H1 (cell line): Measurements from ENCODE around the gene POU2F1. TPM values are rescaled to one million over a fixed set of nuclear protein-coding genes. Genes with fewer than 3 reads are reported as not detected.

Experiments used
- BACH1 ChIP-seq: IDR thresholded peaks from 2 replicates; pipeline ENCODE4 v1.6.1; 2012; ENCODE audit warnings: low read length, improper control_type of control experiment
- BRCA1 ChIP-seq: IDR thresholded peaks from 2 replicates; pipeline ENCODE4 v1.6.1; 2012; ENCODE audit warnings: low read depth, low read length, improper control_type of control experiment
- CBX5 ChIP-seq: fragments of 300-800, 300-1000 bp; sonication (generic); IDR thresholded peaks from 2 replicates; pipeline ENCODE4 v1.7.1; 2016; ENCODE audit warnings: antibody characterized with exemption, low read length, low read depth
- CBX8 ChIP-seq: fragments of 300-800, 300-1000 bp; sonication (generic); IDR thresholded peaks from 2 replicates; pipeline ENCODE4 v1.7.1; 2016; ENCODE audit warnings: low read depth, low read length, borderline replicate concordance
- CEBPB ChIP-seq: IDR thresholded peaks from 2 replicates; pipeline ENCODE4 v1.6.1; 2012; ENCODE audit warnings: low read depth, low read length
- CHD1 ChIP-seq: IDR thresholded peaks from 2 replicates; pipeline ENCODE4 v1.6.1; 2012; ENCODE audit warnings: low read depth, low read length, improper control_type of control experiment
- CREB1 ChIP-seq: IDR thresholded peaks from 2 replicates; pipeline ENCODE4 v1.6.1; 2012; ENCODE audit warnings: inconsistent platforms
- EZH2 ChIP-seq: fragments of 200-600 bp; sonication (generic); IDR thresholded peaks from 2 replicates; pipeline ENCODE4 v1.7.1; 2012; ENCODE audit warnings: low read depth, mild to moderate bottlenecking, moderate library complexity, low read length, inconsistent platforms; ENCODE audit not compliant: severe bottlenecking
- GABPA ChIP-seq: IDR thresholded peaks from 2 replicates; pipeline ENCODE4 v1.6.1; 2011; ENCODE audit warnings: mild to moderate bottlenecking, low read length, moderate library complexity, borderline replicate concordance; ENCODE audit not compliant: insufficient read depth
- HDAC2 ChIP-seq, 2 experiments: fragments of 300-600 bp in 1 of 2; sonication (generic) in 1 of 2; IDR thresholded peaks; 2 replicates each; pipeline ENCODE4 v1.6.1; 2011 to 2012; ENCODE audit warnings: low read depth in 2 of 2, low read length in 2 of 2, mild to moderate bottlenecking in 2 of 2, moderate library complexity in 2 of 2, borderline replicate concordance in 1 of 2, inconsistent platforms in 1 of 2
- KDM1A ChIP-seq: fragments of 200-600, 300-600 bp; sonication (generic); IDR thresholded peaks from 2 replicates; pipeline ENCODE4 v1.7.1; 2016; ENCODE audit warnings: mild to moderate bottlenecking, low read length, borderline replicate concordance
- KDM5A ChIP-seq: fragments of 200-600 bp; IDR thresholded peaks from 2 replicates; pipeline ENCODE4 v1.7.1; 2012; ENCODE audit warnings: mild to moderate bottlenecking, low read length, inconsistent platforms, mixed read lengths
- MAFK ChIP-seq: IDR thresholded peaks from 2 replicates; pipeline ENCODE4 v1.6.1; 2012; ENCODE audit warnings: low read depth, mild to moderate bottlenecking, improper control_type of control experiment, low read length
- POLR2A ChIP-seq, 2 experiments: IDR thresholded peaks; 1 replicate in 1 of 2; 2 replicates in 1 of 2; pipeline ENCODE4 v1.6.1; 2011; ENCODE audit warnings: low read depth in 2 of 2, low read length in 2 of 2, mild to moderate bottlenecking in 2 of 2; ENCODE audit errors: control extremely low read depth in 1 of 2
- POLR2AphosphoS5 ChIP-seq: IDR thresholded peaks from 2 replicates; pipeline ENCODE4 v1.6.1; 2011; ENCODE audit warnings: low read depth, low read length
- POU5F1 ChIP-seq: IDR thresholded peaks from 2 replicates; pipeline ENCODE4 v1.6.1; 2011; ENCODE audit warnings: low read depth, mild to moderate bottlenecking, low read length, moderate library complexity
- RXRA ChIP-seq: IDR thresholded peaks from 2 replicates; pipeline ENCODE4 v1.6.1; 2011; ENCODE audit warnings: low read depth, mild to moderate bottlenecking, low read length, moderate library complexity; ENCODE audit not compliant: insufficient read depth
- SAP30 ChIP-seq: fragments of 300-600 bp; sonication (generic); IDR thresholded peaks from 2 replicates; pipeline ENCODE4 v1.7.1; 2012; ENCODE audit warnings: low read length, moderate library complexity, mild to moderate bottlenecking, inconsistent platforms; ENCODE audit not compliant: insufficient read depth, insufficient replicate concordance
- SIRT6 ChIP-seq: IDR thresholded peaks from one replicate; pipeline ENCODE4 v1.7.1; 2012; ENCODE audit warnings: low read length, inconsistent platforms
- SP2 ChIP-seq: IDR thresholded peaks from 2 replicates; pipeline ENCODE4 v1.6.1; 2012; ENCODE audit warnings: mild to moderate bottlenecking, low read length, inconsistent platforms
- SP4 ChIP-seq: IDR thresholded peaks from 2 replicates; pipeline ENCODE4 v1.6.1; 2012; ENCODE audit warnings: low read length, inconsistent platforms
- SRF ChIP-seq: IDR thresholded peaks from 2 replicates; pipeline ENCODE4 v1.6.1; 2011; ENCODE audit warnings: mild to moderate bottlenecking, low read depth, low read length, moderate library complexity
- TAF1 ChIP-seq: IDR thresholded peaks from 2 replicates; pipeline ENCODE4 v1.6.1; 2011; ENCODE audit warnings: mild to moderate bottlenecking, low read depth, low read length
- TCF12 ChIP-seq: IDR thresholded peaks from 2 replicates; pipeline ENCODE4 v1.6.1; 2011; ENCODE audit warnings: low read depth, mild to moderate bottlenecking, low read length
- polyA plus RNA-seq, 7 experiments: library from polyadenylated mRNA; depleted of rRNA in 3 of 7; stranded (reverse) in 5 of 7; unstranded in 2 of 7; fragments of >200 nt in 5 of 7; fragments of 200-250 nt in 2 of 7; gene quantifications; 1 replicate in 5 of 7; 2 replicates in 1 of 7; 4 replicates in 1 of 7; pipeline versions ENCODE4 v1.2.1 to v1.2.3, GENCODE V29; 2011 to 2013; ENCODE audit warnings: missing spikeins in 2 of 7, mixed read lengths in 2 of 7
- total RNA-seq: library from RNA; stranded (reverse); fragmentation: NEBNext Ultra II Directional; extraction: Animal tissue kit (Norgen Biotek cat#: 25700); gene quantifications from 2 replicates; pipeline ENCODE4 v1.2.1, GENCODE V29; 2021
- TF ChIP-seq, protein P1 (sequence below): IDR thresholded peaks from 2 replicates; pipeline ENCODE4 v1.6.1; 2012; ENCODE audit warnings: inconsistent platforms
- TF ChIP-seq, protein P2 (sequence below): IDR thresholded peaks from 2 replicates; pipeline ENCODE4 v1.6.1; 2011; ENCODE audit warnings: low read length, improper control_type of control experiment

The POU2F1 gene
- total and polyA plus RNA-seq, 2 of the 8 experiments (the other 6 are each of a cell fraction or from before 2014, with no cell fraction given) = 37.0 to 57.2 TPM

DNA sequence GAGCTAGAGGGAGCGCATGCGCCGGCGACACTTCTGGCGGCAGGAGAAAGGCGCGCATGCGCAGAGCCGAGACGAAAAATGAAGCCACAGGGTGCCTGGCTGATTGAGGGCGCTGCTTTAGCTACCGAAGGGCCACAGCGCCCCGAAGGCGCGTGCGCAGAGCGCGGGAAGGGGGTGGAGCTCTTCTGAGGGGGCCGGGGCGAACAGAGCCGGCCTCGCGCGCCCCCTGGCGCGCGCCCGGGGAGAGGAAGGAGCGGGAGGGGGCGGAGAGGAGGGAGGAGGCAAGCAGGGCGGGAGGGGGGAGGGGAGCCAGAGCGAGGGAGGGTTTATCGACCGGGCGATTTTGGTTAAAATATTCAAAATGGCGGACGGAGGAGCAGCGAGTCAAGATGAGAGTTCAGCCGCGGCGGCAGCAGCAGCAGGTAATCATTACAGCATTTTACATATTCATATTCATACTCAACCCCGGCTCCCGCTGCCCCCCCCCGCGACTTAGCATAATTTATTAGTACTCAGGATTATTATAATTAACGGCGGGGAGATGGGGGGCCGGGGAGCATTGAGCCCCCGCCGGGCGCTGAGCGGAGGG, at the start of gene POU2F1 (continued):
- no peak for TF ChIP-seq HDAC2 (IDR thresholded peaks at IDR 0.05; ENCODE audit: borderline replicate concordance in 1 of 2, low read depth in 2 of 2, low read length in 2 of 2)
- peak; percentile 95 for TF ChIP-seq SP4
- TF ChIP-seq CBX5 = no peak
- TF ChIP-seq RXRA = no peak
- no peak for TF ChIP-seq POU5F1
- TF ChIP-seq EZH2 = no peak
- 0 out of 2 replicates have a peak, but pooled peaks have one; percentile 5 for TF ChIP-seq CREB1
- no peak for TF ChIP-seq BRCA1
- TF ChIP-seq, protein P1, sequence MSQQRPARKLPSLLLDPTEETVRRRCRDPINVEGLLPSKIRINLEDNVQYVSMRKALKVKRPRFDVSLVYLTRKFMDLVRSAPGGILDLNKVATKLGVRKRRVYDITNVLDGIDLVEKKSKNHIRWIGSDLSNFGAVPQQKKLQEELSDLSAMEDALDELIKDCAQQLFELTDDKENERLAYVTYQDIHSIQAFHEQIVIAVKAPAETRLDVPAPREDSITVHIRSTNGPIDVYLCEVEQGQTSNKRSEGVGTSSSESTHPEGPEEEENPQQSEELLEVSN = no peak
- no peak for TF ChIP-seq KDM1A
- TF ChIP-seq TAF1 = peak; percentile 96
- no peak for TF ChIP-seq SRF
- no peak for TF ChIP-seq SIRT6
- TF ChIP-seq BACH1 = no peak
- no peak for TF ChIP-seq SP2
- TF ChIP-seq TCF12 = 0 out of 2 replicates have a peak, but pooled peaks have one; percentile 42
- no peak for TF ChIP-seq CEBPB
- TF ChIP-seq GABPA = no peak
- no peak for TF ChIP-seq MAFK
- TF ChIP-seq SAP30 = no peak
- no peak for TF ChIP-seq KDM5A
- TF ChIP-seq CBX8 = no peak
- TF ChIP-seq, protein P2, sequence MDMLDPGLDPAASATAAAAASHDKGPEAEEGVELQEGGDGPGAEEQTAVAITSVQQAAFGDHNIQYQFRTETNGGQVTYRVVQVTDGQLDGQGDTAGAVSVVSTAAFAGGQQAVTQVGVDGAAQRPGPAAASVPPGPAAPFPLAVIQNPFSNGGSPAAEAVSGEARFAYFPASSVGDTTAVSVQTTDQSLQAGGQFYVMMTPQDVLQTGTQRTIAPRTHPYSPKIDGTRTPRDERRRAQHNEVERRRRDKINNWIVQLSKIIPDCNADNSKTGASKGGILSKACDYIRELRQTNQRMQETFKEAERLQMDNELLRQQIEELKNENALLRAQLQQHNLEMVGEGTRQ = no peak
- TF ChIP-seq POLR2A (IDR thresholded peaks at IDR 0.05; ENCODE audit: control extremely low read depth in 1 of 2, low read depth in 2 of 2, low read length in 2 of 2) = peak; percentile 71 to 89; a peak in 2 of 3 replicates
- TF ChIP-seq CHD1 = no peak
- TF ChIP-seq POLR2AphosphoS5 = peak; percentile 69; the same call in 1 of the 2 replicates
